Measurements from ENCODE around the gene SND1.

SND1 gene

GRCh38 chr7:127927348-127927696 lies 275.3 kb downstream of the SND1 start:
- no peak overlapping the region for H3K4me3 ChIP-seq (ENCODE audit: low read depth, low read length)
- no peak for DNase-seq (ENCODE audit: low read depth)
- TF ChIP-seq CTCF (IDR thresholded peaks at IDR 0.05; ENCODE audit: low read depth, low read length, missing control alignments): no peak

GRCh38 chr7:127928222-127928621 lies 276.2 kb downstream of the SND1 start:
- no peak overlapping the region for H3K4me3 ChIP-seq (ENCODE audit: low read depth, low read length)
- no peak for TF ChIP-seq CTCF (IDR thresholded peaks at IDR 0.05; ENCODE audit: low read depth, low read length, missing control alignments)
- DNase-seq (ENCODE audit: low read depth): no peak

- TF ChIP-seq CTCF (IDR thresholded peaks at IDR 0.05; ENCODE audit: low read depth, low read length, missing control alignments): no peak
- peak overlapping the region; percentile 34; the same call in 1 of the 2 replicates for H3K4me3 ChIP-seq (ENCODE audit: low read depth, low read length)
- no peak for DNase-seq (ENCODE audit: low read depth)
Measured at GRCh38 chr7:127928852-127929251, 276.9 kb downstream of the SND1 start.

- H3K4me3 ChIP-seq (ENCODE audit: low read depth, low read length): peak overlapping the region; percentile 6; the same call in 1 of the 2 replicates
- peak; percentile 41 for DNase-seq (ENCODE audit: low read depth)
- no peak for TF ChIP-seq CTCF (IDR thresholded peaks at IDR 0.05; ENCODE audit: low read depth, low read length, missing control alignments)
Measured at GRCh38 chr7:127930341-127931328, 278.6 kb downstream of the SND1 start.

GRCh38 chr7:127932076-127932475 lies 280.1 kb downstream of the SND1 start:
- no peak for TF ChIP-seq CTCF (IDR thresholded peaks at IDR 0.05; ENCODE audit: low read depth, low read length, missing control alignments)
- H3K4me3 ChIP-seq (ENCODE audit: low read depth, low read length): no peak overlapping the region
- DNase-seq (ENCODE audit: low read depth): no peak

- no peak for DNase-seq (ENCODE audit: low read depth)
- no peak for TF ChIP-seq CTCF (IDR thresholded peaks at IDR 0.05; ENCODE audit: low read depth, low read length, missing control alignments)
- no peak overlapping the region for H3K4me3 ChIP-seq (ENCODE audit: low read depth, low read length)
Measured at GRCh38 chr7:127932496-127932895, 280.5 kb downstream of the SND1 start.

GRCh38 chr7:127933146-127933545 lies 281.2 kb downstream of the SND1 start:
- DNase-seq (ENCODE audit: low read depth): no peak
- no peak for TF ChIP-seq CTCF (IDR thresholded peaks at IDR 0.05; ENCODE audit: low read depth, low read length, missing control alignments)
- no peak overlapping the region for H3K4me3 ChIP-seq (ENCODE audit: low read depth, low read length)

Measured in GM12864 (cell line).